Adrenal gland (tissue), 5 donors: Measurements from ENCODE around the gene KIAA1958.

Source experiments
- POLR2A ChIP-seq, 2 donors: fragments of 450-650 bp; IDR thresholded peaks; one replicate each; pipeline ENCODE4 v1.6.1; 2017; ENCODE audit warnings: antibody characterized with exemption in 2 of 2, mild to moderate bottlenecking in 2 of 2, moderate library complexity in 1 of 2
- TF ChIP-seq, protein P1 (sequence below), 6 experiments: fragments of 450-650 bp in 4 of 6; fragments of 200-600 bp in 2 of 6; sonication (generic) in 1 of 6; IDR thresholded peaks; 1 replicate in 5 of 6; 2 replicates in 1 of 6; pipeline versions ENCODE4 v1.5.1 to v1.8.0; 2016 to 2021; ENCODE audit warnings: antibody characterized with exemption in 6 of 6, mild to moderate bottlenecking in 2 of 6, moderate library complexity in 1 of 6
- donor health status: DM: no; HTN: no; CAD: no.

DNA sequence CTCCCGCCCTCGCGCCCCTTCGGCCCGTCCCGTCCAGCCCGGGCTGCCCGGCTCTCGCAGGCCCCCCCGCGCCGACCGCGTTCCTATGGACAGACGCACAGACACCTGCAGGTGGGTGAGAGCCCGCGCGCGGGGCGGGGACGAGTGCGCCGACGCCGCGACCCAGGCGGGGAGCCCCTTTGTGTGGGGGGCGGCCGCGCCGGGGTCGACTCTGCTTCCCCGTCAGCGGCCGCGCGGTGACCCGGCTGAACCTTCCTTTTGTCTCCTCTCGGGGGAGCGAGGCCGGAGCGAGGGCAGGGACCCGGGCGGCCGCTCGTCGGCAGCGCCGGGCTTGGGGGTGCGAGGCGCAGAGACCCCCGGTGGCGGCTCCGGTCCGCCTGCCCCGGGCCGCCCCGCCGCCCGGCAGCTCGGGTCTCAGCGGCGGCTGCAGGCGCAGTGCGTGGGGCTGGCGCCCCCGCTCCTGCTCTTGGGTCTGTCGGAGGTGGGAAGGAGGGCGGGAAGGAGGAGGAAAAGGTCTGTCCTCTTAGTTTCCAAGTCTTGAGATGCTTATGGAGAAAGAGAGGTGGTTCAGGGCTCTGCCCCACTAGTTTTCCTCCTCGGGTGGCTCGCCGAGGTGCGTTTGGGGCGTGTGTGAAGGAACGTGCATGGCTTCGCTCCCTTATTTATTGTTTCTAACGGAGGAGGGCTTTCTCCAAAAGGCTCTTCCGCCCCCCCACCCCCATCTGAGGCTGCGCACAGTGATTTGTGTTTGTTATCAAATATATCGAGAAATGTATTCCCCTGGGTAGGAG, 576 bp downstream of the KIAA1958 start:
- TF ChIP-seq, protein P1, sequence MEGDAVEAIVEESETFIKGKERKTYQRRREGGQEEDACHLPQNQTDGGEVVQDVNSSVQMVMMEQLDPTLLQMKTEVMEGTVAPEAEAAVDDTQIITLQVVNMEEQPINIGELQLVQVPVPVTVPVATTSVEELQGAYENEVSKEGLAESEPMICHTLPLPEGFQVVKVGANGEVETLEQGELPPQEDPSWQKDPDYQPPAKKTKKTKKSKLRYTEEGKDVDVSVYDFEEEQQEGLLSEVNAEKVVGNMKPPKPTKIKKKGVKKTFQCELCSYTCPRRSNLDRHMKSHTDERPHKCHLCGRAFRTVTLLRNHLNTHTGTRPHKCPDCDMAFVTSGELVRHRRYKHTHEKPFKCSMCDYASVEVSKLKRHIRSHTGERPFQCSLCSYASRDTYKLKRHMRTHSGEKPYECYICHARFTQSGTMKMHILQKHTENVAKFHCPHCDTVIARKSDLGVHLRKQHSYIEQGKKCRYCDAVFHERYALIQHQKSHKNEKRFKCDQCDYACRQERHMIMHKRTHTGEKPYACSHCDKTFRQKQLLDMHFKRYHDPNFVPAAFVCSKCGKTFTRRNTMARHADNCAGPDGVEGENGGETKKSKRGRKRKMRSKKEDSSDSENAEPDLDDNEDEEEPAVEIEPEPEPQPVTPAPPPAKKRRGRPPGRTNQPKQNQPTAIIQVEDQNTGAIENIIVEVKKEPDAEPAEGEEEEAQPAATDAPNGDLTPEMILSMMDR (IDR thresholded peaks at IDR 0.05) = peak in 2 of 6 experiments; percentile 4 to 11
- TF ChIP-seq POLR2A (IDR thresholded peaks at IDR 0.05) = peak in 1 of 2 donors; percentile 66
